Measurements from ENCODE around the gene CEACAM7.
"Not testable (repeated sequence)": the region's sequence is repeated elsewhere in the genome, so short reads cannot be mapped to it uniquely, and the experiment has no call there.

DNA sequence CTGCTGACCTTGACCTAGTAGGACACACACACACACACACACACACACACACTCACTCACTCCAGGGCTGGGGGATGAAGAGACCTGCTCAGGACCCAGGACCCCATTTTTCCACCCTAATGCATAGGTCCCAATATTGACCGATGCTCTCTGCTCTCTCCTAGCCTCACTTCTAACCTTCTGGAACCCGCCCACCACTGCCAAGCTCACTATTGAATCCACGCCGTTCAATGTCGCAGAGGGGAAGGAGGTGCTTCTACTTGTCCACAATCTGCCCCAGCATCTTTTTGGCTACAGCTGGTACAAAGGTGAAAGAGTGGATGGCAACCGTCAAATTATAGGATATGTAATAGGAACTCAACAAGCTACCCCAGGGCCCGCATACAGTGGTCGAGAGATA lies 21.4 kb upstream of the CEACAM7 start:
- TF ChIP-seq, protein P1, sequence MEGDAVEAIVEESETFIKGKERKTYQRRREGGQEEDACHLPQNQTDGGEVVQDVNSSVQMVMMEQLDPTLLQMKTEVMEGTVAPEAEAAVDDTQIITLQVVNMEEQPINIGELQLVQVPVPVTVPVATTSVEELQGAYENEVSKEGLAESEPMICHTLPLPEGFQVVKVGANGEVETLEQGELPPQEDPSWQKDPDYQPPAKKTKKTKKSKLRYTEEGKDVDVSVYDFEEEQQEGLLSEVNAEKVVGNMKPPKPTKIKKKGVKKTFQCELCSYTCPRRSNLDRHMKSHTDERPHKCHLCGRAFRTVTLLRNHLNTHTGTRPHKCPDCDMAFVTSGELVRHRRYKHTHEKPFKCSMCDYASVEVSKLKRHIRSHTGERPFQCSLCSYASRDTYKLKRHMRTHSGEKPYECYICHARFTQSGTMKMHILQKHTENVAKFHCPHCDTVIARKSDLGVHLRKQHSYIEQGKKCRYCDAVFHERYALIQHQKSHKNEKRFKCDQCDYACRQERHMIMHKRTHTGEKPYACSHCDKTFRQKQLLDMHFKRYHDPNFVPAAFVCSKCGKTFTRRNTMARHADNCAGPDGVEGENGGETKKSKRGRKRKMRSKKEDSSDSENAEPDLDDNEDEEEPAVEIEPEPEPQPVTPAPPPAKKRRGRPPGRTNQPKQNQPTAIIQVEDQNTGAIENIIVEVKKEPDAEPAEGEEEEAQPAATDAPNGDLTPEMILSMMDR (IDR thresholded peaks at IDR 0.05): not testable (repeated sequence)
- TF ChIP-seq POLR2A (IDR thresholded peaks at IDR 0.05): not testable (repeated sequence)

Data from thyroid gland (tissue), 4 donors.